ENCODE measurements around the gene ARID4B.

DNA sequence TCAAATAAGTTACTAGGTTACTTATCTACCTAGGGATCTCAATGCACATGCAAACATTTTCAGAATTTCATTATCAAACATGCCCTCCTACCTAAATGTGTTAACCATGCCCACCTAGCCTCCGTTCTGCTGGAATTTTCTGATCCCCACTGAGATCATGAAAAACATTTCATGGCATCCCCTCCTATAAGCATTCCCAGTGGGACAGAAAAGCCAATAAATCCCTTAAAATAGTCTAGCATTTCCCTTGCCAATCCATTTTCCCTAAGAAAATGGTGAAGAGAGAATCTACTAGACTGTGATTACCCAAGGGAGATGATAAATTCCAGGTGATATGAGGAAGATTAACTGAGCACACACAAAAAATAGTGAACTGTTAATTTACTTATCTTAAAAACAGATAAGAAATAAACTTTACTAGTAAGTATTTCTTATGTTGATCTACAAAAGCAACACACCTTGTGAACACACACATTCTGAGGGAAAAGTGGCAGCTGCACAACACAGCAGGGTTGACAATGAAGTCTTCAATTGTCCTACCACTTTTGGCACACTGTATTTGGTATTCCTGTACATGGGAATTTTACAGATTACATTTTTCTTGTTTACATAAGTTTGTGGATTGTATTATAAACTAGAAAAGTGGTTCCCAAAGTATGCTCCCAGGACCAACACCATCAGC, 49.6 kb downstream of the ARID4B start:
- TF ChIP-seq, protein P1, sequence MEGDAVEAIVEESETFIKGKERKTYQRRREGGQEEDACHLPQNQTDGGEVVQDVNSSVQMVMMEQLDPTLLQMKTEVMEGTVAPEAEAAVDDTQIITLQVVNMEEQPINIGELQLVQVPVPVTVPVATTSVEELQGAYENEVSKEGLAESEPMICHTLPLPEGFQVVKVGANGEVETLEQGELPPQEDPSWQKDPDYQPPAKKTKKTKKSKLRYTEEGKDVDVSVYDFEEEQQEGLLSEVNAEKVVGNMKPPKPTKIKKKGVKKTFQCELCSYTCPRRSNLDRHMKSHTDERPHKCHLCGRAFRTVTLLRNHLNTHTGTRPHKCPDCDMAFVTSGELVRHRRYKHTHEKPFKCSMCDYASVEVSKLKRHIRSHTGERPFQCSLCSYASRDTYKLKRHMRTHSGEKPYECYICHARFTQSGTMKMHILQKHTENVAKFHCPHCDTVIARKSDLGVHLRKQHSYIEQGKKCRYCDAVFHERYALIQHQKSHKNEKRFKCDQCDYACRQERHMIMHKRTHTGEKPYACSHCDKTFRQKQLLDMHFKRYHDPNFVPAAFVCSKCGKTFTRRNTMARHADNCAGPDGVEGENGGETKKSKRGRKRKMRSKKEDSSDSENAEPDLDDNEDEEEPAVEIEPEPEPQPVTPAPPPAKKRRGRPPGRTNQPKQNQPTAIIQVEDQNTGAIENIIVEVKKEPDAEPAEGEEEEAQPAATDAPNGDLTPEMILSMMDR (IDR thresholded peaks at IDR 0.05; ENCODE audit: low read depth, low read length), result no peak
- TF ChIP-seq POLR2A (IDR thresholded peaks at IDR 0.05; ENCODE audit: extremely low read depth, insufficient read length), result no peak
- TF ChIP-seq, protein P2, sequence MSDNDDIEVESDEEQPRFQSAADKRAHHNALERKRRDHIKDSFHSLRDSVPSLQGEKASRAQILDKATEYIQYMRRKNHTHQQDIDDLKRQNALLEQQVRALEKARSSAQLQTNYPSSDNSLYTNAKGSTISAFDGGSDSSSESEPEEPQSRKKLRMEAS (IDR thresholded peaks at IDR 0.05; ENCODE audit: low read depth, low read length), result no peak
